ENCODE data around the gene TMEM119. TPM values are rescaled to one million over a fixed set of nuclear protein-coding genes. Genes with fewer than 3 reads are reported as not detected.
A peak's percentile ranks its signal among the peaks of the same experiment; 100 is the strongest.

TMEM119 gene
- total and polyA plus RNA-seq, 9 of the 15 experiments (the other 6 are each of a cell fraction or from before 2014, with no cell fraction given) = 0.18 TPM; not detected in 8

GRCh38 chr12:108629824-108630476 is 32.1 kb upstream of the TMEM119 start (continued):
- TF ChIP-seq TARDBP (IDR thresholded peaks at IDR 0.05) (peak; percentile 61; the same call in 1 of the 2 replicates), CBX8 (IDR thresholded peaks at IDR 0.05; ENCODE audit: borderline replicate concordance, extremely low read depth, low read depth, low read length, poor library complexity, severe bottlenecking) (no peak), FOXM1 (IDR thresholded peaks at IDR 0.05; ENCODE audit: low read depth) (no peak), FOXM1 (CRISPR knock-in tag; IDR thresholded peaks at IDR 0.05; ENCODE audit: low read depth) (no peak), ID3 (CRISPR knock-in tag; IDR thresholded peaks at IDR 0.05) (no peak), ID3 (tag; IDR thresholded peaks at IDR 0.05) (peak; percentile 47; the same call in 1 of the 2 replicates), CEBPB (tag; IDR thresholded peaks at IDR 0.05) (no peak), MYNN (IDR thresholded peaks at IDR 0.05) (peak; percentile 57; the same call in 1 of the 2 replicates), MYNN (CRISPR knock-in tag; IDR thresholded peaks at IDR 0.05) (no peak), SRF (CRISPR knock-in tag; IDR thresholded peaks at IDR 0.05) (peak in 1 of 2 experiments; percentile 69; a peak in 1 of 4 replicates), POLR2AphosphoS2 (IDR thresholded peaks at IDR 0.05; ENCODE audit: low read length) (peak; percentile 83; the same call in 1 of the 2 replicates), MECOM (CRISPR knock-in tag; IDR thresholded peaks at IDR 0.05) (0 out of 2 replicates have a peak, but pooled peaks have one; percentile 31), DPF2 (IDR thresholded peaks at IDR 0.05) (peak; percentile 63; the same call in 1 of the 2 replicates), PHB2 (IDR thresholded peaks at IDR 0.05; ENCODE audit: low read depth) (no peak), CHD2 (IDR thresholded peaks at IDR 0.05; ENCODE audit: low read depth, low read length) (0 out of 2 replicates have a peak, but pooled peaks have one; percentile 22), ZKSCAN8 (CRISPR knock-in tag; IDR thresholded peaks at IDR 0.05) (no peak), ZNF175 (CRISPR knock-in tag; IDR thresholded peaks at IDR 0.05; ENCODE audit: low read depth) (peak; percentile 50; the same call in 1 of the 2 replicates), SUPT5H (IDR thresholded peaks at IDR 0.05) (peak; percentile 88), ZNF77 (CRISPR knock-in tag; IDR thresholded peaks at IDR 0.05) (no peak), ZNF79 (CRISPR knock-in tag; IDR thresholded peaks at IDR 0.05; ENCODE audit: low read depth) (no peak), NRF1 (conservative IDR thresholded peaks at IDR 0.05 in 1 of 2, IDR thresholded peaks at IDR 0.05 in 1 of 2) (peak in 1 of 2 experiments; percentile 36; a peak in 1 of 4 replicates), ZNF518B (CRISPR knock-in tag; IDR thresholded peaks at IDR 0.05) (no peak), ZNF324 (CRISPR knock-in tag; IDR thresholded peaks at IDR 0.05) (peak; percentile 31; the same call in 1 of the 2 replicates)
- TF ChIP-seq, protein P1, sequence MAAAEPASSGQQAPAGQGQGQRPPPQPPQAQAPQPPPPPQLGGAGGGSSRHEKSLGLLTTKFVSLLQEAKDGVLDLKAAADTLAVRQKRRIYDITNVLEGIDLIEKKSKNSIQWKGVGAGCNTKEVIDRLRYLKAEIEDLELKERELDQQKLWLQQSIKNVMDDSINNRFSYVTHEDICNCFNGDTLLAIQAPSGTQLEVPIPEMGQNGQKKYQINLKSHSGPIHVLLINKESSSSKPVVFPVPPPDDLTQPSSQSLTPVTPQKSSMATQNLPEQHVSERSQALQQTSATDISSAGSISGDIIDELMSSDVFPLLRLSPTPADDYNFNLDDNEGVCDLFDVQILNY (CRISPR knock-in tag; IDR thresholded peaks at IDR 0.05) = no peak
- TF ChIP-seq, protein P2, sequence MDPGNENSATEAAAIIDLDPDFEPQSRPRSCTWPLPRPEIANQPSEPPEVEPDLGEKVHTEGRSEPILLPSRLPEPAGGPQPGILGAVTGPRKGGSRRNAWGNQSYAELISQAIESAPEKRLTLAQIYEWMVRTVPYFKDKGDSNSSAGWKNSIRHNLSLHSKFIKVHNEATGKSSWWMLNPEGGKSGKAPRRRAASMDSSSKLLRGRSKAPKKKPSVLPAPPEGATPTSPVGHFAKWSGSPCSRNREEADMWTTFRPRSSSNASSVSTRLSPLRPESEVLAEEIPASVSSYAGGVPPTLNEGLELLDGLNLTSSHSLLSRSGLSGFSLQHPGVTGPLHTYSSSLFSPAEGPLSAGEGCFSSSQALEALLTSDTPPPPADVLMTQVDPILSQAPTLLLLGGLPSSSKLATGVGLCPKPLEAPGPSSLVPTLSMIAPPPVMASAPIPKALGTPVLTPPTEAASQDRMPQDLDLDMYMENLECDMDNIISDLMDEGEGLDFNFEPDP (CRISPR knock-in tag; IDR thresholded peaks at IDR 0.05) = no peak
